Activated gamma-delta T cell treated with anti-CD3 and anti-CD28 coated beads, Interleukin-2, amount 50 U/mL, for 16 hours (primary cell): ENCODE results near the gene MB.
A peak's percentile ranks its signal among the peaks of the same experiment; 100 is the strongest.
"Not testable (repeated sequence)": the region's sequence is repeated elsewhere in the genome, so short reads cannot be mapped to it uniquely, and the experiment has no call there.

Experiments
- DNase-seq: peaks from one replicate; pipeline ENCODE4 v3.0.0-alpha.2; 2020; ENCODE audit warnings: low read depth

MB gene

GRCh38 chr22:35637254-35637653 lies 20.1 kb upstream of the MB start:
- DNase-seq = no peak

DNA sequence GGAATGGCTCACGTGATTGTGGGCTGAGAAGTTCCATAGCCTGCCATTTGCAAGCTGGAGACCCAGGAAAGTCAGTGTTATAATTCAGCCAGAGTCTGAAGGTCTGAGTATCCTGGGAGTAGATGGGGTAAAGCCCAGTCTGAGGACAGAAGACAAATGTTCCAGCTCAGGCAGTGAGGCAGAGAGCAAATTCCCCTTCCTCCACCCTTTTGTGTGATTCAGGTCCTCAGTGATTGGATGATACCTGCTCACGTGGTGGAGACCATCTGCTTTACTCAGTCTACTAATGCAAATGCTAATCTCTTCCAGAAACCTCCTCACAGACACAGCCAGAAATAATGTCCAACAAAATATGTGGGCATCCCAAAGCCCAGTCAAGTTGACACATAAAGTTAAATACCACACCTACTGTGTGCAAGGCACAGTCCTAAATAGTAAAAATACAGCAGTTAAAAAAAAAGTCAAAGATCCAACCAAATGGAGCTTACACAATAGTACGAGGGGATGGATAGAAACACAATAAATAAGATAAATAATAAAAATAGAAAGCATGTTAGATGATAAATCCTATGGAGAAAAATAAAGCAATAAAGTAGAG lies 17.9 kb upstream of the MB start:
- DNase-seq = no peak

- DNase-seq = no peak
Measured at GRCh38 chr22:35634015-35634414, 16.9 kb upstream of the MB start.

DNA sequence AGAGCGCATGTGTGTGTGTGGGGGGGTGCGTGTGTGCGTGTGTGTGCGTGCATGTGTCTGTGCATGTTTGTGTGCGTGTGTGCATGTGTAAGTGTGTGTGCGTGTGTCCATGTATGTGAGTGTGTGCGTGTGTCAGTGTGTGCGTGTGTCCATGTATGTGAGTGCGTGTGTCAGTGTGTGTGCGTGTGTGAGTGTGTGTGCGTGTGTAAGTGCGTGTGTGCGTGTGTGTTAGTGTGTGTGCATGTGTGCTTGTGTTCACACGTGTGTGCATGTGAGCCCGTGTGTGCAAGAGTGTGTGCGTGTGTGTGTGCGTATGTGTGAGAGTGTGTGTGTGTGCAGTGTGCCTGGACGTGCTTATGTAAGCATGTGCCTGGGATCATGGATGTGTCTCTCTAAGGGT lies 16.4 kb upstream of the MB start:
- DNase-seq = no peak

DNA sequence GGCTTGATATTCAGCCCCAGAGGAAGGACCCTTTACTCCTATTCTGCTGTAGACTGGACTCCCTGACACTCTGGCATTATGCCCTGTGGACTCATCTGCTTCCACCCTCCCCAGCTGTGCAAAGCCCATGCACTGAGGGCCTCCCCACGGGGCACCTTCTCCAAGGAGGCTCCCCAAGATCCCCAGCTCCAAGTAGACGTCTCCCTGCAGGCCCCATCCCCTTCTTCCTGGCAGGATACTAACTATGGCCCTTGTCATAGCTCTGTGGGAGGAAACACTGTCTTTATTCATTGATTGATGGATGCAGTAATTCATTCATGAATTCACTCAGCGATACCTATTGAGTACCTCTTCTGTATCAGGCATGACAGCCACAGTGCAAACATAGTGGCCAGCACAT lies 15.8 kb upstream of the MB start:
- no peak for DNase-seq

DNA sequence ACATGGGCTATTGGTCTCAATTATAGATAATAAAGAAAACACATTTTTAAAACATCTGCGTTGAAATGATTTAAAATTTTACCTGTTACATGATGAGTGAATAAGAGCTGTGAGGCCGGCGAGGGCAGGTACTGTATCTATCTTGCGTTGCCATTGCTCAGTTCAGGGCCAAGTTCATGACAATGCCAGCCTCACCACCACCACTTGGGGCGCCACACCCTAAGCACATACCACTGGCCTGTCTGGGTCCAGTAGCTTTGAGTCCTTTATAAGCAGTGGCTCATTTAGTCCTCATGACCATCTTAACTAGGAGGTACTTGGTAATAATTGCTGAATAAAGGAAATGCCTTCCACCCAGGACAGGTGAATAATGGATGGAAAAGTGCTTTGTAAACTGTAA lies 14.5 kb upstream of the MB start:
- no peak for DNase-seq

DNA sequence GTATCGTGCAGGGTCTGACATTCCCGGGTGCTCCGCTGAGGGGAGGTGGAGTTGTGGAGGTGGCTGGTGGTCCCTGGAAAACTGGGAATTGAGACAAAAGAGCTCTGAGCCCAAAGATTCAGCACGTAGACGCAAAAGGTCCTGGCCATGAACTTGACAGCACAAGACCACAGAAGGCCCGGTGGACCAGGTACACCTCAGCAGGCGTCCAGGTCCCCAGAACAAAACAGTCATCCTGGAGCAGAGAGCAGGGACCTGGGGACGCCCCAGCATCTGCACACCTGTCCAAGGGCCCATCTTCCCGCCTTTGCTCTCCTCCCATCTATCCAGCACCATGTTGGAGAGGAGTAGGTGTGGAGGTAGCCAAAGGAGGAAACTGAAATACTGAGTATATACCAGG lies 13.8 kb upstream of the MB start:
- no peak for DNase-seq

GRCh38 chr22:35630387-35630793 lies 13.3 kb upstream of the MB start:
- DNase-seq = no peak

DNA sequence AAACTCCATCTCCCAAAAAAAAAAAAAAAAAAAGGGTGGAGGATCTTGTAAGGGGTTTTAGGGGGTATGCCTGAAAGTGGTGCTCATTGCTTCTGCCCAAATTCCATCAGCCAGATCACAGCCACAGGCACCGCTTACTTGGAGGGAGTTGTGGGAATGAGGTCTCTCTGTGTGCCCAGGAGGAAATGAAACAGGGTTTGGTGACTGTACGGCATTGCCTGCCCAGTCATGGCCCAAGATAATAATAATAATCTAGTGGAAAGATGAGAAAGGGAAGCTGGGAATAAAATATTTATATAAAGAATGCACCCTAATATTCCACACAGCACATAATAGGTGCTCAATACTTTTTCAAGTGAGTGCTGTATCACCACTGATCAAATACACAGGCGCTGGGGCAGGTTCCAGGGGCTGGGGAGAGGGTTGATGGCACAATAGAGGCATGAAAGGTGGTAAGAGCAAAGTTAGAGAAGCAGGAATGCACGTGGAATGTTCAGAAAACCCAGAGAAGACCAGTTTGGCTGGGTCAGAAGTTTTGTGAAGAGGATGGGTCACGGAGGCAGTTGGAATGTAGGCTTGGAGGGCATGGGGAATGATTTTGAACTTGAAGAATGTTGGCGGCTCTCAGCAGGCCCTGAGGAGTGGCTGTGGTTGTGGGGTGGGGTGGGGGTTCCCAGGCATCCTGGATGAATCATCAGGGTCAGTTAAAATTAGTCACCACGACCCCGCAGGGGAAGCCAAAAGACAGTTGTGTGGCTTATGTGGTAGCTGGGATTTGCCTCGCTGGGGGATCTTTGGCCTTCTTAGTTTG lies 12.5 kb upstream of the MB start:
- peak; percentile 46 for DNase-seq

DNA sequence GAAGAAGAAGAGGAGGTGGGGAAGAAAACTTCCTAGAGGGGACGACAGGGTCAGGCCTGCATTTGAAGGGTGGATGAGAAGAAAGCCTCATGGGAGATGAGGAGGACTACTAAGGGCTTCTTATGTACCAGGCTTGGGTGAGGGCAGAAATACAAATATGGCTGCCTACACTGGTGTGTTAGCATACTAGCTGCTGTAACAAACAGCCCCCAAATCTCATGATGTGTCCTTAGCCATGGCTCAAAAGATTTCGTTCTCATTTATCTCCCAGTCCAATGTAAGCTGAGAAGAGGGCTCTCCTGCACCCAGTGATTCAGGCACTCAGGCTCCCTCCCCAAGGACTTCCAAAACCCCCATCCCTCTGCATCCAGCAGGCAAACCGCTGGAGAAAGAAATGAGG lies 11.6 kb upstream of the MB start:
- no peak for DNase-seq

GRCh38 chr22:35627267-35628041 lies 10.3 kb upstream of the MB start:
- peak; percentile 30 for DNase-seq

GRCh38 chr22:35625763-35626432 lies 8.8 kb upstream of the MB start:
- DNase-seq = no peak

DNA sequence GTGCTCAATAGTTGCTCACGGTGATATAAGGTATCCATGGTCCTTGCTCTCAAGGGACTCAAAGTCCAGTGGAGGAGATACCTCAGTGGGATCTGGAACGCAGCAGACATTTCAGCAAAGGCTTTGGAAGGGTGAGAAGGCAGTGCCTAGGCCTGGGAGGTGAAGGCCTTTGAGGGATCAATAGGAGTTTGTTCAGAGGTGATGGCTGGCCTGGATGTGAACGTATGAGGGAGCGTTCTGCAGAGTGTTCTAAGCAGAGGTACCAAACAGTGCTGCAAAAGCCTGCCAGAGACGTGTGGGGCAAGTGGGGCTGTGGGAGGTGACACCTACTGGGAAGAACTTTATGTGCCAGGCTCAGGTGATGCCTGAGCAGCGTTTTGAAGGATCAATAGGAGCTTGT lies 7.4 kb upstream of the MB start:
- no peak for DNase-seq

DNA sequence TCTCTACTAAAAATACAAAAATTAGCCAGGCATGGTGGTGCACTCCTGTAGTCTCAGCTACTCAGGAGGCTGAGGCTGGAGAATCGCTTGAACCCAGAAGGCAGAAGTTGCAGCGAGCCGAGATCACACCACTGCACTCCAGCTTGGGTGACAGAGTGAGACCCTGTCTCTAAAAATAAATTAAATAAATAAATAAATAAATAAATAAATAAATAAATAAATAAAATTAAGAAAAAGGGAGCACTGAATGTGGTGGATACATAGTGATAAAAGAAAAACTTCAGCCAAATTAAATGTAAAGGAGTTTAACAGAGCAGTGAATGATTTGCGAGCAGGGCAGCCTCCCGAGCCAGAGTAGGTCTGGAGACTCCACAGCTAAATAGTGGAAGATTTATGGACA lies 6.8 kb upstream of the MB start:
- not testable (repeated sequence) for DNase-seq

- DNase-seq = no peak
Measured at GRCh38 chr22:35622191-35622913, 5.2 kb upstream of the MB start.

DNA sequence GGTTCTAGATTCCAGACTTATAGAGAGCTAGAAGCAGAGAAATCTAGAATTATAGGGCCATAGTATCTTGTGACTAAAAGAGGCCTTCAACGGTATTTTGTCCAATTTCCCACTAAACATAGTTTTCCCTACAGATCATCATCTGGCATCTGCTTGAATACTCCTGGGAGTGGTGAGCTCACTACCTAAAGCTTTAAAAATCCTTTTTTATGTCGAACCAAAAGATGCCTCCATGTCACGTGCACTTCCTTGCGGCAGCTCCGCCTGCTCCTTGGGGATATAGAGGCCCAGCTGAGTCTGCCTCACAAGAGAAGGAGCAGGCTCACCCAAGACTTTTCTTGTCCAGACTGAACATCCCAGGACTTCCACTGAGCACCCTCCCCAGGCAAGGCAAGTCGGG lies 4.3 kb upstream of the MB start:
- DNase-seq = no peak

DNA sequence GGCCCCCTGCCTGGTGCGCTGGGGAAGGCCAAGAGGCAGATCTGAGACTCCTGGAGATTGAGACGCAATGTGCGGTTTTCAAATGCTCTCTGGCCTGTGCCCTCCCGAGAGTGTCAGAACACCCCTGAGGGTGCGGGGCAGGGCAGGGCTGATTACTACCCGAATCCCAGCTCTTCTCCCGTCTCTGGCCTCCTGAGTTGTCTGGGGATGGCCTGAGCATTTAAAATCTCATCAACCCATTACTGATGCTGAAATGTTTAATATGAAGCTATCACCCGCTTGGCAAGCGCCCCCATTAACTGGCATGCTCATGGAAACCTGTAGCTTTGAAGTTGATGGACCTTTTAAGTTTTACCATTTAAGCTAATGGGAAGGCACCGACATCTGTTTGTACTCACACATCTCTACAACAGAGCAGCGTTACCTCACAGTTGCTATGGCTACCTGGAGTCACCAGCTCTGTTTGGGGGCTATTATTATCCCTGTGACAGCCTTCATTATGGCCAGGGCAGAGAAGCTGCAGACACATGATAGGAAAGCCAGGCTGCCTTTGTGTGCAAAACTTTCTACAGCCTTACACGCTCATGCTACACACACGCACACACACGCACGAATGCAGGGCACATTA lies 3.6 kb upstream of the MB start:
- no peak for DNase-seq

DNA sequence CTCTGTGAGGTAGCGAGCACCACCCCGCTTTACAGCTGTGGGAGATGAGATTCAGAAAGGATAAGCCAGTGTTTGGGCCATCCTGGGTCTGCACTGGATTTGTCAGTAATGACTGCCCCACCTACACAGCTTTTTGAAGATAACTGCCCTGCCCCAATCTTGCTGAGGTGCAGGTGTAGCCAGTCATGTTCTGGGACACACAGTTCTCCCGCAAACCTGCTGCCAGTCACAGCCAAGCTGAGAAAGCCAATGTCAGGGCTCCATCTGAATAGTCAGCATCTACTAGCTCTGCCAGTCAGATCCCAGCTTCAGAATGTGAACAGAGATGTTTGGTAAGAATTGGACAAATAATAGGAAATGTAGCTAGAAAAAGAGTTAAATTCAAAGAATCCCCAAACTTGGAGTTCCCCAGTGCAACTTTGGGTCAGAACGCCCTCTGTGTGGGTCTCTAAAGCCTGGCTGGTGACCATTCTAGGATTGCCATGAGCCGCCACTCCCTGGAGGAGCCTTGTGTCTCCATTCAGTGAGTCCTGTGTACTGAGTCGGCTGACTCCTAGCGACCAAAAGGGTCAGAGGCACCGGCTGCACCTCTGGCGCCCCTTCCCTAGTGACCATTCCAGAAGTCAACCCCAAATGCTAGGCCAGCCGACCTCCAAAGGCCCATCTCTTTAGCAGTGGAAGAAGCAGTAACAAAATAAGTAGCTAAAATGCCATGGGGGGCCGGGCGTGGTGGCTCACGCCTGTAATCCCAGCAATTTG lies 2.4 kb upstream of the MB start:
- no peak for DNase-seq

- no peak for DNase-seq
Measured at GRCh38 chr22:35618427-35619223, 1.5 kb upstream of the MB start.

GRCh38 chr22:35616043-35616442 lies 1.1 kb downstream of the MB start:
- DNase-seq = no peak
